Measurements from ENCODE around the gene BCAS3. TPM values are rescaled to one million over a fixed set of nuclear protein-coding genes. Genes with fewer than 3 reads are reported as not detected.
"Not testable (repeated sequence)": the region's sequence is repeated elsewhere in the genome, so short reads cannot be mapped to it uniquely, and the experiment has no call there.

The BCAS3 gene
- total RNA-seq, 1 experiment from 2014 or later: 4.2 TPM

DNA sequence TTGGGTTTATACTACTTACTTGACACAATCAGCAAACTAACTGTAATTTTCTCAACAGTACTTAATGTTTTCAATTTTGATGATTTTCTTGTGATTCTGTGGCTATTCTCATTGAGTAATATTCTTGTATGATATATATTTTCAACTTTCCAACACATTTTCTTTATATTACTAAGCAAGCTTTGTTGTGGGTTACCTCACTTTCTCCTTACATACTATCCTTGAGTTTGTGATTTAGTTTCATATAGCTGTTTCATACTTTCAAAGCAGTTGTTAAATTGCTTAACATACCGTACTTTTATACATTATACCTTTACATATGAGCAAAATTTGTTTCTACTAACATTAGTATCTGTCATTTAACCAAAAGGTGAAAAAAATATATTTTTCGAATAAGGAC is 197.1 kb downstream of the BCAS3 start:
- DNase-seq (ENCODE audit: low read depth): no peak

DNA sequence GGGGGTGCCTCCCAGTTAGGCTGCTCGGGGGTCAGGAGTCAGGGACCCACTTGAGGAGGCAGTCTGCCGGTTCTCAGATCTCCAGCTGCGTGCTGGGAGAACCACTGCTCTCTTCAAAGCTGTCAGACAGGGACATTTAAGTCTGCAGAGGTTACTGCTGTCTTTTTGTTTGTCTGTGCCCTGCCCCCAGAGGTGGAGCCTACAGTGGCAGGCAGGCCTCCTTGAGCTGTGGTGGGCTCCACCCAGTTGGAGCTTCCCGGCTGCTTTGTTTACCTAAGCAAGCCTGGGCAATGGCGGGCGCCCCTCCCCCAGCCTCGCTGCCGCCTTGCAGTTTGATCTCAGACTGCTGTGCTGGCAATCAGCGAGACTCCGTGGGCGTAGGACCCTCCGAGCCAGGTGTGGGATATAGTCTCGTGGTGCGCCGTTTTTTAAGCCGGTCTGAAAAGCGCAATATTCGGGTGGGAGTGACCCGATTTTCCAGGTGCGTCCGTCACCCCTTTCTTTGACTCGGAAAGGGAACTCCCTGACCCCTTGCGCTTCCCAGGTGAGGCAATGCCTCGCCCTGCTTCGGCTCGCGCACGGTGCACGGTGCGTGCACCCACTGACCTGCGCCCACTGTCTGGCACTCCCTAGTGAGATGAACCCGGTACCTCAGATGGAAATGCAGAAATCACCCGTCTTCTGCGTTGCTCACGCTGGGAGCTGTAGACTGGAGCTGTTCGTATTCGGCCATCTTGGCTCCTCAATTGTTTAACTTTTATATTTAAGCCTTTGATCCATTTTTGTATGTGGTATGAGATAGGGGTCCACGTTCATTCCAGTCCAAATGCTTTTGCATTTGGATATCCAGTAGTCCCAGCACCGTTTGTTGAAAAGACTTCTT is 209.3 kb downstream of the BCAS3 start:
- not testable (repeated sequence) for DNase-seq (ENCODE audit: low read depth)

DNA sequence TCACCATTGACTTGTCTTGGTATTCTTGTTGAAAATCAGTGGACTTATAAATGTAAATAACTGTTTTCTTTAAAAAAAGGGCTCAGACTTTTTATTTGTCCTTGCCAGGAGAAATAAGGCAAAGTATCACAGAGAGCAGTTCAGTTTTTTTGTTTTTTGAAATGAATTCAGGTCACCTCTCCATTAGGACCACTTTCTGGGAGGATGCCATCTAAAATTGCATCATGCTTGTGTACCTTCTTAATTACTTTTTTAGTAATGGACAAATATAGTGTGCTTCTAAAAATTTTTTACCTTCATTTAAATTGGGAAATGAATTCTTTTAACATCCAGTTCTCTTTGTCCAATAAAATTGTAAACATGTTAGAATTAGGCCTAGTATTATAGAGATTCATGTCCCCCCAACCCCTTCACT is 210.0 kb downstream of the BCAS3 start:
- DNase-seq (ENCODE audit: low read depth): no peak

DNA sequence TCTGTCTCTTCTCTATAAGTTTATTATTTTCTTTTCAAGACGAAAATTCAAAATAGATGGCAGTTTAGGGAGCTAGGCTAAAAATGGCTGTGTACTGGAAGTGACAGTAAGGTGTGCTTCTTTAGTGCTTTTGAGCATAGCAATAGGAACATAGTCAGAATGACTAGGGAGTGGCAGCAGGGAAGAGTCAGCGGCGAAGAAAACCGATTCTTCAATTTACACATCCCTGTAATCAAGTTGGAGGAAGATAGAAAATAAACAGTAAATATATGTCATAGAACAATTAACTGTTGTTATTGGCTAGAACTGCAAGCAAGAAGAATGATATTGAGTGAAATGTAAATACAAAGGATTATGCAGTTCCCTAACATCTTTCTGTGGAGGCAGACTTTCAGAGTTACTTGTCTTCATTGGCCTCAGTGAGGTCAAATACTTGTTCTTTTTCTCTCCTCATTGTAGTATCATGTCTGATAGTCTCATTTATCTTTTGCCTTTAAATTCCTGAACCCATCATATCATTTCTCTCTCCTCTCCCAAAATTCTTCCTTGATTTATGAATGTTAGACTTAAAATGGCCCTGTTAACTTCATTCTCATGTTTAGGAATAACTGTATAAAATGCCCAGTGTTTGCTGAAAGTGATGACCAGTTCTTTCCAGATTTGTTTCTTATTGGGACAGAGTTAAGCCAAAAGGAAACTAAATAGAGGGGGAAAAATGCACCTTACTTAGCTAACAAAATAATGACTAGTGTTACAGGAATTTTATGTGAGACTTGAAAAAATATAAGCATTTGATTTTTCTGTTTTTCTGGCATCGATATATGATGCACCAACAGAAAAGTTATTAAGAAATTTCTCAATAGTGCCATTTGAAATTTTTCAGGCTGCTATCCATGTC is 211.4 kb downstream of the BCAS3 start:
- DNase-seq (ENCODE audit: low read depth): no peak

DNA sequence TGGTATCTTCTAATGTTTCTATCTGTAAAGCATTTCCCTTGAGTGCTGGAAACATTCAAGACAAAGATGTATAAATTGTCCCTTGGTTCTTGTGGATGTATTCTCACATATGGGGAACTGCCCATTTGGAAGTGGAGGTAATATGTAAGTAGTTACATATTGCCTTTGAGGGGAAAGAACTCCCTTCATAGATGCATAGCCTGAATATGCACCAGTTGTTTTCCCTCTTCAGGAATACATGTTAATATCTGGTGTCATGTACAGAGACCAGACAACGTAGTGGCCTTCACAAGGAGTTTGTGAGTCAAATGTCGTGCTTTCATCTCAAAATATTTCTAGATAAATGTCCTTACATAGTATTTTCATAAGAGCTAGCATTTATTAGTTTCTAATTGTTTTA is 213.5 kb downstream of the BCAS3 start:
- DNase-seq (ENCODE audit: low read depth): no peak

DNA sequence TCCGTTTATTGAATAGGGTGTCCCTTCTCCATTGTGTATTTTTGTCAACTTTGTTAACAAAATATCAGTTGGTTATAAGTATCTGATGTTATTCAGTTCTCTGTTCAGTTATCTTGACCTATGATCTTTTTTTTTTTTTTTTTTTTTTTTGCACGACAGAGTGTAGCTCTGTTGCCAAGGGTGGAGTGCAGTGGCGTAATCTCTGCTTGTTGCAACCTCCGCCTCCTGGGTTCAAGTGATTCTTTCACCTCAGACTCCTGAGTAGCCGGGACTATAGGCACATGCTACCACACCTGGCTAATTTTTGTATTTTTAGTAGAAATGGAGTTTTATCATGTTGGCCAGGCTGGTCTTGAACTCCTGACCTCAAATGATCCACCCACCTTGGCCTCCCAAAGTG is 215.8 kb downstream of the BCAS3 start:
- no peak for DNase-seq (ENCODE audit: low read depth)

DNA sequence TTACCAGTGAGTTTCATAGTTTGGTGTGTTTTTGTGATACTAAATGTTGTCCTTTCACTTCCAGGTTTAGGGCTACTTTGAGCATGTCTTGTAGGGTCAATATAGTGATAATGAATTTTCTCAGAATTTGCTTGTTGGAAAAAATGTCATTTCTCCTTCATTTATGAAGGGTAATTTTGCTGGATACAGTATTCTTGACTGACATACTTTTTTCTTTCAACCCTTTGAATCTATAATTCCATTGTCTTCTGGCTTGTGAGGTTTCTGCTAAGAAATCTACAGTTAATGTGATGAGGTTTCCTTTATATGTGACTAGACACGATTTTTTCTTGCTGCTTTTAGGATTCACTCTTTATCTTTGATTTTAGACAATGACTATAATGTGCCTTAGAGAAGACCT is 219.3 kb downstream of the BCAS3 start:
- DNase-seq (ENCODE audit: low read depth): no peak

DNA sequence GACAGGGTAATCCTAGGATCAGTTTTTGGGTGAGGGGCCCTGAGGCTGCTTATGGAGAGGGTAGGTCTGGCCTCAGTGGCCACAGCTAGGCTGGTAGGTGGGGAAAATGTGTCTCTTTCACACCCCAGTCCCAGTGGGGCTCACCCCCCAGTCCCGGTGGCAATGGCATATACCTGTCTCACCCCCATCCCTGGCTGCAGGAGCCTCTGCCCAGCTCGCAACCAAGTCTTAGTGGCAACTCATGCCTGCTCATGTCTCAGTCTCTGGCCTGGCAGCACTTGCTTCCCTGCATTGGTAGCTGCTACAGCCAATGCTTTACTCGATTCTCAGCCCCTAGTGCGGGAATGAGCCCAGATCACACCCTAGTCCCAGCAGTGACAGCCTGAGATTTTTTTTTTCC is 221.5 kb downstream of the BCAS3 start:
- no peak for DNase-seq (ENCODE audit: low read depth)

DNA sequence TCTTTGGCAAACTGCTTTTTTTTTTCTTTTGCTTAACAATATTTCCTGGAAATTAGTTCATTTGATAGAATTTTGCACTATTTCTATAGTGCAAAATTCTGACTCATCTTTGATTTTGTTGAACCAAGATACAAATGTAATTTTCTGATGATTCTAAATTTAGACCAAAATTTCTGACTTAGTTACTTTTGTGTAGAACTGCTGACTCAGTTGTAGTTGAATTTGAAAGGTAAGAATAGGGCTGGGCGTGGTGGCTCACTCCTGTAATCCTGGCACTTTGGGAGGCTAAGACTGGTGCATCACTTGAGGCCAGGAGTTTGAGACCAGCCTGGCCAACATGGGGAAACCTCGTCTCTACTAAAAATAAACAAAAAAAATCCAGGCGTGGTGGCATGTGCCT is 223.0 kb downstream of the BCAS3 start:
- DNase-seq (ENCODE audit: low read depth): no peak

DNA sequence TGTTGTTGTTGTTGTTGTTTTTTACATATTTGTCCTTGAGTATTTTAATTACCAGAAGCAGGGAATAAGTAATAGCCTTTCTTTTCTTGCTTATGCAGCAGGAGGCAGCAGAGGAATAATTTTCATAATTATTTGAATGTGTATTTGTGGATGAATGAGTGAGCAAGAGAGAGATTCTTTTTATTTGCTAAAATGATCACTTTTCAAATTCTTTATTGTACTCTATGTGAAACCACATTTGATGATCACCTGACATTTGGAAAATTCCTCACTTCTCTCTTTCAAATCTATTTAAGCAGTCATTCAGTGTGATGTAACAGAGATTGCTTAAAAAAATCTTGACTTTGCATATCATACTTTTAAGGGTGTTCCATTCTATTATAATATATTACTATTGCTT is 223.6 kb downstream of the BCAS3 start:
- no peak for DNase-seq (ENCODE audit: low read depth)

DNA sequence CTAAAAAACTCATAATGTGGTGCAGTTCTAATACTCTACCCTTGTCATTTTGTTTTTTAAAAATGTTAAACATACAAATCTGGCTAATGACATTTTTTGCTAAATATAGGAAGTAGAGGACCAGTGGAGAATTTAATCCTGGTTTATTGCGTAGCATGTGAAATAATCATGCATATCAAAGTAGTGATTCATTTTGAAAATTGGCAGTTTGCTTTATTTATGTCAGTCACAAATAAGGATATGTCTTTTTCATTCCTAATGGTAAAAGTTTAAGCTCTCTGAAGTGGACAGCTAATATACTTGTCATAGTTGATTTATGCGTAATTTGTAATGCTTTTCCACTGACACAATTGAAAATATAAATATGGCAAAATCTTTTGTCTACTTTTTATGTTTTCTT is 224.2 kb downstream of the BCAS3 start:
- DNase-seq (ENCODE audit: low read depth): no peak

DNA sequence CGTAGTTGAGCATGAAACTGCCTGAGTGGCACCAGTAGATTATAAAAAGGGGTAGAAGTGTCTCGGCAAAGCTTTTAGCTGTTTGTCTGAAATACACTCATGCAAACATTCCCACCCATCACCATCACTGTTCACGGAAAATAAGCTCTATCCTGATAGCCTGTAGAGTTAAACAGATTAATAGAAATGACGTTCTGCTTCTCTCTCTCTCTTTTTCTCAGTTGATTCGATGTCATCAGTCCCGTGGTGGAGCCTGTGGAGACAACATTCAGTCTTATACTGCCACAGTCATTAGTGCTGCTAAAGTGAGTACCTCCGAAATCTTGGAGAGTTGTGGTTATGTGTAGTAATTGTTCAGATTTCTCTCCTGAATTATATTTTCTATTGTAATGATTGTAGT is 224.7 kb downstream of the BCAS3 start:
- DNase-seq (ENCODE audit: low read depth): no peak

DNA sequence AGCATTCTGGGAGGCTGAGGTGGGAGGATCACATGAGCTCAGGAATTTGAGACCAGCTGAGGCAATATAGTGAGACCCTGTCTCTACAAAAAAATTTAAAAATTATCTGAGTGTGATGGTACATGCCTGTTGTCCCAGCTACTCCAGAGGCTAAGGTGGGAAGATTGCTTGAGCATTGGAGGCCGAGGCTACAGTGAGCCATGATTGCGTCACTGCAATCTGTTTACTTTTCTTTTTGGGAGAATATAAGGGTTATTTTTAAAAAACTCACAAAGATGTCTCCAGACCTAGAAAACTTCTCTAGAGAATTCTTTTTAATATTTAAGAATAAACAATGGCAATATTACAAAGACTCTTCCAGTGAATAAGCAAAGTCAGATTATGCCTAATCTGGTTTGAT is 226.9 kb downstream of the BCAS3 start:
- DNase-seq (ENCODE audit: low read depth): no peak

DNA sequence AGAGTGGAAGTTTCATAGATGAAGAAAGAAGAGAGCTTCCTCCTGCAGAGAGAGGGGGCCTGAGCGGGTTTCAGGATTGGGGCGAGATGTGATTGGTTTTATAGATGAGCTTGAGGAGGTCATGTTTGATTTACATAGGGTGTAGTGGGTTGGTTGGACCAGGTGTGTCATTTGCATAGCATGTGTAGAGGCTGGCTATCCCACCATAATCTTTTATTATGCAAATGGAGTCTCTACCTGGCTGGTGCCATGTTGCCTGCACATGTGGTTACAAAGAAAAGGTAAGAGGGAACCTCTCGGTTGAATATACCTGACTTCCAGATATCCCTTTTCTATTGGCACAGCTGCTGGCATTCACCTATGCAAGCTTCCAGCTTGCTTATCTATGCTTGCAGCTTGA is 228.1 kb downstream of the BCAS3 start:
- DNase-seq (ENCODE audit: low read depth): no peak

DNA sequence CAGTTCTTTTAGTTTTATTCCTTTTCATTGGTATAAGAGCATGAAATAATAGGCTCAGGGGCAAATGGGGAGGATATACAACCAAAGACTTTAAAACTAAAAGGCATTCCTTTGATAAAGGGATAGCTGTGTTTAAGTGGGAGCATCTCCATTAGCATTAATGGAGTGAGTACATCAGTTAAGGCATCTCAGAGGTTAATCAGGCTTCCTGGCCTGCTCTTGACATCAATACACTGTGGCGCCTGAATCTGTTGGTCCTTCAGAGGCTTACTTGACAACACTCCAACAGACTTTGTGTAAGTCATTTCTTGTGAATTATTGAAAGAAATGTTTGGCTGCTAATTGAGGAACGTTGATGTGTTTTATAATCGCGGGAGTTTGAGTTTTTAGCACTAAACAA is 230.7 kb downstream of the BCAS3 start:
- DNase-seq (ENCODE audit: low read depth): no peak

DNA sequence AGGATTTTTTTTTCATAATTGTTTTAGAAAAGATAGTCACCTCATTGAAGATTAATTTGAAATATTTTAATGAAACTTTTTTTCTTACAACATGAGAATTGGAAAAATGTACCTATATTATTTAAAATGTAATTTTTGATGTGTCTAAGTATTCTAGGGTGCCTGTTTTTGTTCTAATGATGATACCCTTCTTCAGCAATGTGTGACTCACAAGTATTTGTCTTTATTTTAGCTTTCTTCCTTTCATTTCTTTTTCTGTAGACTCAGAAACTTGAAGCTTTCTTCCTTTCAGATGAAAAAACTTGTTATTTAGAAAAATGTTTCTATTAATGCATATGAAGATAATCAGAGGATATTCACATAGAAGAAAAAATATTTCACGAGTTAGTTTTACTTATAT is 231.8 kb downstream of the BCAS3 start:
- DNase-seq (ENCODE audit: low read depth): no peak

DNA sequence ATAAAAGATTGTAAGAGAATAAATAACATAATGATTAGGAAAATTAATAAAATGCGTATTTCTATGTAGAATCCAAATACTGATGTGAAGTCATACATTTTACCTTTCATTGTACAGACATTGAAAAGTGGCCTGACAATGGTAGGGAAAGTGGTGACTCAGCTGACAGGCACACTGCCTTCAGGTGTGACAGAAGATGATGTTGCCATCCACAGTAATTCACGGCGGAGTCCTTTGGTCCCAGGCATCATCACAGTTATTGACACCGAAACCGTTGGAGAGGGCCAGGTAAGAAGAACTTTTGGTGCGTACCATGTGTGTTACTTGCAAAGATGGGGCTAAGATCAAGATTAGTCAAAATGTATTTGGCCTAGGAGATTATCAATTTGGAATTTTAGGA is 232.8 kb downstream of the BCAS3 start:
- DNase-seq (ENCODE audit: low read depth): no peak

DNA sequence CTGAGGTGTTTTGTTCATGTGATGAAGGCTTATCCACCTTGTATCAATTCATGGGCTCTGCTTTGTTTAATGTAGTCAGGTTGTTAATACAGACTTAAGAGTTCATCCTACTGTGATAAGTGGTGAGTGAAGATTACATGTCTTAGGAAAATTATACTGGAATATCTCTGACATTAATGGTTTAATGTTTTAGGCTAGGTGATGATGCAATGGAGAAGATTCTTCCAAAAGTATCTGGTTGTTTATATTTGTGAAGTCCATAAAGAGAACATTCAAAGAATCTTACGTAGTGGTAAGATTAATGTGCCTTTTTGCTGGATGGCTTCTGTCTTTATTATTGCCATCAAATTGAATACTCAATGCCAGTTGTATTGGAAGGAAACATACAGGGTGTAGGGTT is 236.4 kb downstream of the BCAS3 start:
- DNase-seq (ENCODE audit: low read depth): no peak

DNA sequence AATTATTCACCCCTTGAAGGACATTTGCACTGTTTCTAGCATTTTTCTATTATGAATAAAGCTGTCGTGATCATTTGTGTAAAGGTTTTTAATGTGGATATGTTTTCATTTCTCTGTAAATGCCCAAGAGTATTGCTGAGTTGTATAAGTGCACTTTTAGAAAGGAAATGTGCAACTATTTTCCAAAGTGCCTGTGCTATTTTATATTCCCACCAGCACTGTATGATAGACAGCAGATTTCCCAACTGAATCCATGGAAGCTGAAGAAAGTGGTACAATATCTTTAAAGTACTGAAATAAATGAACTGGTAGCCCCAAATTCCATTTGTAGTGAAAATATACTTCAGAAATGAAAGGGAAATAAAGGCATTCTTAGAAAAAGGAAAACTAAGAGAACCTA is 238.4 kb downstream of the BCAS3 start:
- DNase-seq (ENCODE audit: low read depth): no peak

DNA sequence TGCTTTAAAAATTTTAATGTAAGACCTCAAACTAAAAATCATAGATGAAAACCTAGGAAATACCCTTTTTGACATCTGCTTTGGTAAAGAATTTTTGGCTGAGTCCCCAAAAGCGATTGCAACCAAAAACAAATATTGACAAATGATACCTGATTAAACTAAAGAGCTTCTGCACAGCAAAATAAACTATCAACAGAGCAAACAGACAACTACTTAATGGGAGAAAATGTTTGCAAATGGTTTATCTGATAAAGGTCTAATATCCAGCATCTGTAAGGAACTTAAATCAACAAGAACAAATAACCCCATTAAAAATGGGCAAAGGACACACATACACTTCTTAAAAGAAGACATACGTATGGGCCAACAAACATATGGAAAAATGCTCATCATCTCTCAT is 242.5 kb downstream of the BCAS3 start:
- no peak for DNase-seq (ENCODE audit: low read depth)

DNA sequence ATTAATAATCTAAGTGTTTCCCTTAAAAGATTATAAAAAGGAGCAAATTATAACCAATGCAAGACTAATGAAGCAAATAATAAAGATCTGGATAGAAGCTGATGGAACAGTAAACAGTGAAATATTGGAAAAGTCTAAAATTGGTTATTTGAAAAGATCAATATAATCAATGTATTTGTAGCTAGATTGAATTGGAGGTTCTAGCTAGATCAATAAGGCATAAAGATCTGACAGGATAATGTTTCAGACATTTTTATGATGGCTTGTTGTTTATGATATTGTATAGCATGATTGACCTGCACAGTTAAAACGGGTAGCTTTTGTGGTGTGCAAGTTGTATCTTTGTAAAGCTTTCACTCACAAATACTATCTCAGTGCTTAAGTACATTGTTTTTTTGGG is 245.3 kb downstream of the BCAS3 start:
- no peak for DNase-seq (ENCODE audit: low read depth)

DNA sequence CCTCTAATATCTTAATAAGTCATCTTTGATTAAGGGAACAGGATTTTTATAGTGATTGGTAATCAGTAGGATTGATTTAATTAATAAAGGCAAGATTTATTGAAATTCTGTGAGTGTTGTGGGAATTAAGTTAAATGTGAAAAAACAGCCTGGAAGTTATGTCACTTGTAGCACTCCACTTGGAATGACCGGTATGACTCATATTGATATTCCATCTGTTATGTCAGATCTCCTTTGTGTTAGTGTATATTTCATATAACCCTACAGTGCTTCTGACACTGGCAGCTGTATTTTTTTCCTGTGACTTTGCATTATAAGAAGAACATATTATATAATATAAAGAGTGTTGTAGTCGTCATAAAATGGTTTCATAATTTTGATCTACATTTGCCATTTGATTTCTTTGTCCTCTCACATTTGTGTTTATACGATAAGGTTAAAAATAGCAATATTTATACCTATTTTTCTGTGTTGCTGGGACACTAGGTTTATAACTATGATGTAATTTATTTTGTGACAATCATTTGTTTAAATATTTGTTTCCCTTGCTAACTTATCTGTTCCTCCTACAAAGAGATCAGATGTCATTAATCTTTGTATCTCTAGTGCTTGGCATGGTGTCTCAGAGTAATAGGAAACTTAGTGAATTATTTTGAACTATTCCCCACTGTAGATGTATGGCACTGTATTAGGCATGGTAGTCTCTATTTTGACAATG is 249.0 kb downstream of the BCAS3 start:
- DNase-seq (ENCODE audit: low read depth): no peak

Data from Daoy (cell line).